GM23338 (cell line): Measurements from ENCODE around the gene TMBIM1. TPM values are rescaled to one million over a fixed set of nuclear protein-coding genes. Genes with fewer than 3 reads are reported as not detected.

Experiments used
- ATAC-seq: fragments of 200-7000 bp; cut with Tn5 transposase; 3 replicates; pipeline ENCODE4 v1.9.1; 2020
- DNase-seq: peaks from one replicate; pipeline ENCODE4 v3.0.0-alpha.2; 2015; ENCODE audit warnings: low spot score
- H2AFZ ChIP-seq: fragments of 200-600 bp; sonication (generic); 2 replicates; pipeline ENCODE4 v1.8.0; 2016; ENCODE audit warnings: antibody characterized with exemption, mild to moderate bottlenecking, moderate library complexity
- H3F3A ChIP-seq: fragments of 200-600 bp; sonication (generic); replicated peaks from 2 replicates; pipeline ENCODE4 v1.8.0; 2017; ENCODE audit warnings: antibody characterized with exemption, mixed run types, low read depth
- H3K27ac ChIP-seq: fragments of 200-600 bp; sonication (generic); 2 replicates; pipeline ENCODE4 v1.6.1; 2016; ENCODE audit warnings: low read depth
- H3K27me3 ChIP-seq: fragments of 200-600 bp; sonication (generic); 2 replicates; pipeline ENCODE4 v1.8.0; 2016; ENCODE audit warnings: mild to moderate bottlenecking, mixed run types, moderate library complexity; ENCODE audit not compliant: insufficient read depth
- H3K36me3 ChIP-seq: fragments of 200-600 bp; sonication (generic); 2 replicates; pipeline ENCODE4 v1.8.0; 2016; ENCODE audit warnings: mild to moderate bottlenecking; ENCODE audit not compliant: insufficient read depth
- H3K4me1 ChIP-seq: fragments of 200-600 bp; sonication (generic); 2 replicates; pipeline ENCODE4 v1.8.0; 2016; ENCODE audit warnings: mild to moderate bottlenecking, moderate library complexity; ENCODE audit not compliant: insufficient read depth
- H3K4me2 ChIP-seq: fragments of 200-600 bp; sonication (generic); 2 replicates; pipeline ENCODE4 v1.7.1; 2017; ENCODE audit warnings: mixed run types
- H3K4me3 ChIP-seq: fragments of 200-600 bp; sonication (generic); 2 replicates; pipeline ENCODE4 v1.6.1; 2016; ENCODE audit warnings: mixed run types
- H3K79me2 ChIP-seq: fragments of 200-600 bp; sonication (generic); replicated peaks from 2 replicates; pipeline ENCODE4 v1.8.0; 2017; ENCODE audit warnings: mild to moderate bottlenecking; ENCODE audit not compliant: insufficient read depth
- H3K9me2 ChIP-seq: fragments of 200-600 bp; sonication (generic); 2 replicates; pipeline ENCODE4 v1.8.0; 2017; ENCODE audit not compliant: insufficient read depth
- H4K20me1 ChIP-seq: fragments of 200-600 bp; sonication (generic); replicated peaks from 2 replicates; pipeline ENCODE4 v1.8.0; 2017; ENCODE audit warnings: mild to moderate bottlenecking; ENCODE audit not compliant: insufficient read depth
- H3K27ac Mint-ChIP-seq: 2 replicates; pipeline ENCODE4 v1.8.0; 2020; ENCODE audit warnings: inconsistent platforms, mild to moderate bottlenecking, moderate library complexity, mixed read lengths
- H3K27me3 Mint-ChIP-seq: 3 replicates; pipeline ENCODE4 v1.8.0; 2022; ENCODE audit warnings: low read depth, mild to moderate bottlenecking, moderate library complexity, mixed read lengths, inconsistent platforms; ENCODE audit not compliant: insufficient read depth, poor library complexity
- H3K36me3 Mint-ChIP-seq: 3 replicates; pipeline ENCODE4 v1.8.0; 2021; ENCODE audit warnings: low read depth, mild to moderate bottlenecking, inconsistent platforms, moderate library complexity, mixed read lengths
- H3K4me1 Mint-ChIP-seq: 3 replicates; pipeline ENCODE4 v1.8.0; 2020; ENCODE audit warnings: mild to moderate bottlenecking, inconsistent platforms, mixed read lengths
- H3K4me3 Mint-ChIP-seq: 3 replicates; pipeline ENCODE4 v1.8.0; 2021; ENCODE audit warnings: moderate library complexity, mild to moderate bottlenecking, inconsistent platforms, mixed read lengths
- H3K9me3 Mint-ChIP-seq: 3 replicates; pipeline ENCODE4 v1.8.0; 2020; ENCODE audit warnings: moderate library complexity, mild to moderate bottlenecking, inconsistent platforms, mixed read lengths
- CREB1 ChIP-seq: fragments of 250-450 bp; sonication (Bioruptor Pico); IDR thresholded peaks from 2 replicates; pipeline ENCODE4 v1.5.0; 2020; ENCODE audit warnings: low read depth, mild to moderate bottlenecking, moderate library complexity
- CTCF ChIP-seq, 2 experiments: fragments of 200-600 bp in 1 of 2; sonication (generic) in 1 of 2; conservative IDR thresholded peaks; 2 replicates each; pipeline versions ENCODE4 v1.5.1 to v1.6.1; 2016 to 2017; ENCODE audit warnings: antibody characterized with exemption in 2 of 2, low read depth in 2 of 2, mild to moderate bottlenecking in 2 of 2, moderate library complexity in 1 of 2
- ETS1 ChIP-seq: IDR thresholded peaks from 2 replicates; pipeline ENCODE4 v1.6.1; 2016; ENCODE audit warnings: antibody characterized with exemption
- EZH2 ChIP-seq: fragments of 200-600 bp; sonication (generic); IDR thresholded peaks from one replicate; pipeline ENCODE4 v1.8.0; 2017; ENCODE audit warnings: antibody characterized with exemption, mild to moderate bottlenecking, low read depth; ENCODE audit not compliant: unreplicated experiment
- EZH2phosphoT487 ChIP-seq: fragments of 200-600 bp; sonication (generic); IDR thresholded peaks from one replicate; pipeline ENCODE4 v1.8.1; 2018; ENCODE audit warnings: antibody characterized with exemption; ENCODE audit not compliant: unreplicated experiment
- JUNB ChIP-seq: IDR thresholded peaks from one replicate; pipeline ENCODE4 v1.6.1; 2016; ENCODE audit warnings: antibody characterized with exemption; ENCODE audit not compliant: unreplicated experiment
- POLR2AphosphoS5 ChIP-seq: IDR thresholded peaks from 2 replicates; pipeline ENCODE4 v1.6.1; 2016; ENCODE audit warnings: antibody characterized with exemption, low read depth
- STAT1 ChIP-seq: IDR thresholded peaks from one replicate; pipeline ENCODE4 v1.6.1; 2016; ENCODE audit warnings: antibody characterized with exemption; ENCODE audit not compliant: unreplicated experiment
- ZNF114 ChIP-seq: fragments of 250-450 bp; sonication (Bioruptor Pico); IDR thresholded peaks from 2 replicates; pipeline ENCODE4 v1.5.0; 2020; ENCODE audit warnings: mild to moderate bottlenecking, moderate library complexity
- ZNF331 ChIP-seq: fragments of 250-450 bp; sonication (Bioruptor Pico); IDR thresholded peaks from 2 replicates; pipeline ENCODE4 v1.5.0; 2020; ENCODE audit warnings: low read depth, mild to moderate bottlenecking, moderate library complexity
- ZNF462 ChIP-seq: fragments of 250-450 bp; sonication (Bioruptor Pico); IDR thresholded peaks from 2 replicates; pipeline ENCODE4 v1.5.0; 2020; ENCODE audit warnings: mild to moderate bottlenecking, moderate library complexity
- polyA plus RNA-seq: library from polyadenylated mRNA; unstranded; fragments of >200 nt; fragmentation: Nextera tagmentation; extraction: Ambion mirVana; gene quantifications from 2 replicates; pipeline ENCODE4 v1.2.1, GENCODE V29; 2016
- total RNA-seq: library from RNA; depleted of rRNA; stranded (reverse); fragments of >200 nt; shearing (Covaris generic); gene quantifications from 2 replicates; pipeline ENCODE4 v1.2.3, GENCODE V29; 2014

TMBIM1 gene
- total and polyA plus RNA-seq, 2 experiments from 2014 or later, result 12.0 to 20.8 TPM

- Histone ChIP-seq H3K9me2 (no peaks in the 10 kb centered on the region), H3K27me3 (peaks cover 4% of the 10 kb centered on the region; the same call in 1 of the 2 replicates), H4K20me1 (no peaks in the 10 kb centered on the region), H3F3A (no peaks in the 10 kb centered on the region), H3K4me2 (no peak overlapping the region), H3K36me3 (no peaks in the 10 kb centered on the region), H3K4me1 (peaks cover 22% of the 10 kb centered on the region), H3K79me2 (no peaks in the 10 kb centered on the region), H2AFZ (no peak overlapping the region), H3K4me3 (no peak overlapping the region), H3K27ac (no peak overlapping the region)
- ATAC-seq (no peak), DNase-seq (no peak)
- H3K27me3 Mint-ChIP-seq, result peaks cover 16% of the 10 kb centered on the region
- H3K27ac Mint-ChIP-seq, result no peak overlapping the region
- TF ChIP-seq STAT1 (no peak), EZH2phosphoT487 (no peak), JUNB (no peak), EZH2 (no peak), ZNF331 (CRISPR knock-in tag) (no peak), POLR2AphosphoS5 (no peak), ZNF114 (no peak), CTCF (conservative IDR thresholded peaks at IDR 0.05; ENCODE audit: low read depth in 2 of 2) (no peak)
- no peak overlapping the region for H3K4me3 Mint-ChIP-seq
- H3K4me1 Mint-ChIP-seq, result peaks cover 34% of the 10 kb centered on the region
- no peaks in the 10 kb centered on the region for H3K36me3 Mint-ChIP-seq
- no peaks in the 10 kb centered on the region; the same call in 2 of the 3 replicates for H3K9me3 Mint-ChIP-seq
Observed at GRCh38 chr2:218296200-218296599, 3.9 kb upstream of the TMBIM1 start.

- H3K4me1 Mint-ChIP-seq, result peaks cover 36% of the 10 kb centered on the region
- Histone ChIP-seq H3K36me3 (no peaks in the 10 kb centered on the region), H3K79me2 (no peaks in the 10 kb centered on the region), H2AFZ (peak overlapping the region; percentile 11), H3K4me3 (no peak overlapping the region), H3K27me3 (peaks cover 5% of the 10 kb centered on the region; the same call in 1 of the 2 replicates), H3K4me2 (0 out of 2 replicates have a peak overlapping the region, but pooled peaks have one; percentile 48), H3K27ac (no peak overlapping the region), H3F3A (no peaks in the 10 kb centered on the region), H4K20me1 (no peaks in the 10 kb centered on the region), H3K4me1 (peaks cover 22% of the 10 kb centered on the region), H3K9me2 (no peaks in the 10 kb centered on the region)
- H3K4me3 Mint-ChIP-seq, result no peak overlapping the region
- ATAC-seq, result no peak
- H3K27me3 Mint-ChIP-seq, result peaks cover 16% of the 10 kb centered on the region
- no peak for DNase-seq
- no peaks in the 10 kb centered on the region for H3K36me3 Mint-ChIP-seq
- H3K27ac Mint-ChIP-seq, result no peak overlapping the region
- no peaks in the 10 kb centered on the region for H3K9me3 Mint-ChIP-seq
- TF ChIP-seq POLR2AphosphoS5, result no peak
- no peak for TF ChIP-seq CREB1
- no peak for TF ChIP-seq ETS1
- no peak for TF ChIP-seq JUNB
- TF ChIP-seq ZNF462 (CRISPR knock-in tag), result no peak
- TF ChIP-seq EZH2phosphoT487, result no peak
- TF ChIP-seq ZNF114, result no peak
- no peak for TF ChIP-seq ZNF331 (CRISPR knock-in tag)
- no peak for TF ChIP-seq STAT1
Observed at GRCh38 chr2:218295029-218295428, 2.7 kb upstream of the TMBIM1 start.
